Rectal smooth muscle tissue (tissue), 1 donor: ENCODE data around the gene PACSIN3.

Source experiments
- H3K27ac ChIP-seq: one replicate; pipeline ENCODE4 v1.7.0; 2013; ENCODE audit warnings: low read depth, low read length, inconsistent platforms
- H3K27me3 ChIP-seq: one replicate; pipeline ENCODE4 v1.7.0; 2013; ENCODE audit warnings: low read length; ENCODE audit not compliant: control insufficient read depth, insufficient read depth
- H3K36me3 ChIP-seq: one replicate; pipeline ENCODE4 v1.7.0; 2013; ENCODE audit warnings: low read length; ENCODE audit not compliant: control insufficient read depth, insufficient read depth
- H3K4me1 ChIP-seq: one replicate; pipeline ENCODE4 v1.7.0; 2013; ENCODE audit warnings: low read length; ENCODE audit not compliant: control insufficient read depth, insufficient read depth
- H3K4me3 ChIP-seq: one replicate; pipeline ENCODE4 v1.7.0; 2013; ENCODE audit warnings: low read length
- H3K9ac ChIP-seq: one replicate; pipeline ENCODE4 v1.7.0; 2013; ENCODE audit warnings: low read length

The PACSIN3 gene

GRCh38 chr11:47178737-47179654 is 7.2 kb downstream of the PACSIN3 start:
- no peak overlapping the region for H3K4me3 ChIP-seq
- peaks cover 3% of the 10 kb centered on the region for H3K36me3 ChIP-seq

GRCh38 chr11:47178316-47178715 is 7.9 kb downstream of the PACSIN3 start:
- no peaks in the 10 kb centered on the region for H3K27me3 ChIP-seq
- peaks cover 9% of the 10 kb centered on the region for H3K36me3 ChIP-seq
- H3K4me3 ChIP-seq = no peak overlapping the region
- no peak overlapping the region for H3K9ac ChIP-seq
- peak overlapping the region; percentile 96 for H3K27ac ChIP-seq
- H3K4me1 ChIP-seq = peaks cover 19% of the 10 kb centered on the region

More at GRCh38 chr11:47178737-47179654, 7.2 kb downstream of the PACSIN3 start:
- Histone ChIP-seq H3K27ac (no peak overlapping the region), H3K4me1 (peaks cover 20% of the 10 kb centered on the region), H3K9ac (no peak overlapping the region), H3K27me3 (peaks cover under 1% of the 10 kb centered on the region)

DNA sequence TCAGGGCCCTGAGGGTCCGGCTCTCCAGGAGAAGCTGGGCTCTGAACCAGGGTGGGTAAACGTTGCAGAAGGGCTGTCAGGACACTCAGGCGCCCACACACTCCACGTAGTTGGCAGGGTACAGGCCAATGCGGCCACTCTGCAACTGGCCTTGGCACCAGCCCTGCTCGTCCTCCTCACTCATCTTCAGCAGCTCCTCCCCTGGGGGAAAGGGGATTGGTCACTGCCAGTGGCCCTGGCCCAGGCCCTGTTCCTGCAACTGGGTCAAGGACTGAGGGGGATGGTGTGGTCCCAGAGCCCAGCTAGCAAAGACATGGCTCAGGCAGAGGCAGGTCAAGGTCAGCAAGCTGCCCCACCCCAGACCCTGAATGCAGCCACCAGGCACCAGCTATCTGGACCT is 8.4 kb downstream of the PACSIN3 start:
- Histone ChIP-seq H3K27ac (peak overlapping the region; percentile 96), H3K27me3 (no peaks in the 10 kb centered on the region), H3K36me3 (peaks cover 12% of the 10 kb centered on the region), H3K4me3 (peak overlapping the region; percentile 79), H3K4me1 (peaks cover 17% of the 10 kb centered on the region), H3K9ac (peak overlapping the region; percentile 21)

- H3K4me3 ChIP-seq = peak overlapping the region; percentile 79
- H3K4me1 ChIP-seq = peaks cover 19% of the 10 kb centered on the region
- H3K36me3 ChIP-seq = peaks cover 17% of the 10 kb centered on the region
- no peaks in the 10 kb centered on the region for H3K27me3 ChIP-seq
- H3K9ac ChIP-seq = peak overlapping the region; percentile 85
- peak overlapping the region; percentile 96 for H3K27ac ChIP-seq
These were observed 8.9 kb downstream of the PACSIN3 start for GRCh38 chr11:47177229-47177845.

DNA sequence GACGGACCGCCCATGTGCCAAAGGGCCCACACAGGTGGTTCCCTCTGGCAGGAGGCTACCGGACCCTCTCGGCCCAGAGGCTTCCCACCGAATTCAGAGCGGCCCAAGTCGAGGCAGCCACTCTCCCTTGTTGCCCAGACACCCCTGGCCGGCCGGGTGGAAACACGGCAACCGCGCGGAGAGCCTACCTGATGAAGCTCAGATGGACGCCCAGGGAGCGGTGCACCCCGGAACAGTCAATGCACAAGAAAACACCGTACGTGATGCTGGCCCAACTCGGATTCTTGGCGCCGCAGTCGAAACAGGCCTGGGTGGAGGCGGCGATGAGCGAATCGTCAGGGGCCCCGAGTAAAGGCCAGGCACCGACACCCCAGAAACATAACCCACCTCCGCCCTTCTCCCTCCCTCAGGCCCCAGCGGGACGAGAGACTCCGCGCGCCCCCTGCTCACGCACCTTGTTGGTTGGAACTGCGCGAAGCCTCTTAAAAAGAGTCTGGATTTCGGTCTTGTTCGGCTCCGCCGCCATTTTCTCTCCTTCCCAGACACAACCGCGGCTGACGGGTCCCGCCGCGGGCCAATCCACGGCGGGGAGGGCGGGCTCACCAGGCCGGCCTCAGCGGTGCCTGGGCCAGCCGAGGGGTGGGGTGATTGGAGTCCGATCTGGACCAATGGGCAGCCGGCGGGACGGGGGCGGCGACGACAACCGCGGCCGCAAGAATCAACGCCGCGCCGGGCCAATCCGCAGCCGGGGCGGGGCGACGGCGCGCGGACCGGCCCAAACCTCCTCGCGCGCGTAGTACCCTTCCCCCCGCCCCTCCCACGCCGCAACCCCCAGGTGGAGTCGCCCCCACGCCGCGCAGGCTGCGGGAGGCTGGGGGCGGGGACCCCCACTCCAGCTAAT is 9.7 kb downstream of the PACSIN3 start, which contains the start of gene ARFGAP2:
TSS of gene ARFGAP2 (minus strand) at position 552 of the 901 bp plus-strand sequence. CDS start at position 526, 26 bp downstream.
- H3K27me3 ChIP-seq = no peaks in the 10 kb centered on the region
- H3K4me1 ChIP-seq = peaks cover 25% of the 10 kb centered on the region
- H3K4me3 ChIP-seq = peak within 1 kb of the TSS; percentile 93
- H3K36me3 ChIP-seq = peaks cover 22% of the 10 kb centered on the region
- peak within 1 kb of the TSS; percentile 96 for H3K27ac ChIP-seq
- H3K9ac ChIP-seq = peak within 1 kb of the TSS; percentile 85

DNA sequence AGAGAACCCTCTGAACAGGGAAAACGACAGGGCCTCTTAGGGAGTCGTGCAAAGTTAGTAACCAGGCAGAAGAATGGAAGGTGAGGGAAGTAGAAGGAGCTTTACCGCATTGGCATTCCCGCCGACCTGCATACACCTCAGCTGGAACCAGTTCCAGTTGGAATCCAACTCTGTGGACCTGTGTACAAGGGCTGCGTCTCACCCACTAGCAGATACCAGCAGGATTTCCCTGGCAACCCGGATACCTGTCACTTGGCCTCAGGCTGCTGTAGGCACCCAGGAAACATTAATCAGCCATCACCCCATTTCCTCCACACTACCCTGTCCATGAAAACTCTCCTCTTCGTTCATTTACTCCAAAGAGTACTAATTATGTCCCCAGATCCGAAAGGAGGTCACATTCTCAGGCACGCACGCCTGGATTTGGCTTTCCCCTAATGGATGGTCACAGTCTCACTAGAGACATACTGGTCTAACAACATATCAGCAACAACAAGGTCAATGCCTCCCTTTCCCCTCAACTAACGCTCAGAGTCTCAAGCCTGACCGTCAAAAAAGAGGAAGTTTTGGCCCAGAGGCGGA is 10.4 kb downstream of the PACSIN3 start:
- Histone ChIP-seq H3K9ac (peak overlapping the region; percentile 82), H3K27me3 (no peaks in the 10 kb centered on the region), H3K4me1 (peaks cover 27% of the 10 kb centered on the region), H3K4me3 (peak overlapping the region; percentile 93), H3K27ac (peak overlapping the region; percentile 88), H3K36me3 (peaks cover 22% of the 10 kb centered on the region)

DNA sequence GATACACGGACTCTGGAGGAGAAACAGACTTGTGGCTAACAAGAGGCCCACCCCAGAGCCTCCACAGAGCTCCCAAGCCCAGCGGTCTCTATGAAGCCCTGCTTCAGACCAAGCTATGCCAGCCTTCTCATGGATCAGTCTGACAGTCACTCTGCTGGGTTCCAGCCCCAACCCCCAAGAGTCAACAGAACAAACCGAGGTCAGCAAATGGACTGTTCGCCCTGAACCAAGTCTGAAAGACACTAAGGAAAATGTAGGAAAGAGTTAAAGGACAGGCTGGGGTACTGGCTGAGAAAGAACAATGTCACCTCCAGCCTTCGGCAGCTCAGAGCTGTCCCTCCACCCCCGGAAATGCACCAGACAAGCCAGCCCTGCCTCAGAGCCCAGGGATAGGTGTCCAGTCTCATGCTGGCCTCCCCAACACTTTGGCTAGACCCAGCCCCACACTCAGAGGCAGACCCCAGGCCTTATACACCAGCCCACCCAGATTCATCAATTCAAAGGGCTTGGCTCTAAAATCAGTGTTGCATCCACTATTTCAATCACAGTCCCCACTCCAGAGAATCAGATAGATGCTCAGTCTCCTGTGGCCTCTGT is 13.4 kb downstream of the PACSIN3 start:
- no peak overlapping the region for H3K4me3 ChIP-seq

DNA sequence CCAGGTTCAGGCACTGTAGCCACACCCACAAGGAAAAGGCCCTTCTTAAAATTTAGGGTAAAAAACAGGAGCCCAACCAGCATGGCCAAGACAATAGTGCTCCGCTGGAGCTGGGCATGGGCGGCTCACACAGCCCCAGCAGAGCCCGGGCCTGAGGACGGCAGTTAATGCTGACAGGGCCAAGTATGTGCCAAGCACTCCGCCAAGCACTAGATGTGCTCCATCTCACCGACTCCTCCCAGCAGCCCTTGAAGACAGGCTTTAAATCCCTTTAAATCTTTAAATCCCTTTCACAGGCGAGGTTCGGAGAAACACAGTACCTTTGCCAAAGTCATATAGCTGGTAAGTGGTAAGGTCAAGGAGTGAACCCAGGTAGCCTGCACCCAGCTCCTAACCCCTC is 14.4 kb downstream of the PACSIN3 start:
- H3K27ac ChIP-seq = peak overlapping the region; percentile 3
- no peaks in the 10 kb centered on the region for H3K27me3 ChIP-seq
- H3K4me3 ChIP-seq = no peak overlapping the region
- H3K9ac ChIP-seq = no peak overlapping the region
- H3K36me3 ChIP-seq = peaks cover 29% of the 10 kb centered on the region
- peaks cover 21% of the 10 kb centered on the region for H3K4me1 ChIP-seq

More for the DNA sequence above, 13.4 kb downstream of the PACSIN3 start:
- Histone ChIP-seq H3K36me3 (peaks cover 23% of the 10 kb centered on the region), H3K4me1 (peaks cover 26% of the 10 kb centered on the region), H3K27me3 (no peaks in the 10 kb centered on the region), H3K27ac (peak overlapping the region; percentile 3), H3K9ac (no peak overlapping the region)

- H3K9ac ChIP-seq = no peak overlapping the region
- no peaks in the 10 kb centered on the region for H3K27me3 ChIP-seq
- peaks cover 21% of the 10 kb centered on the region for H3K4me1 ChIP-seq
- H3K27ac ChIP-seq = peak overlapping the region; percentile 3
- no peak overlapping the region for H3K4me3 ChIP-seq
- H3K36me3 ChIP-seq = peaks cover 35% of the 10 kb centered on the region
These were observed 15.0 kb downstream of the PACSIN3 start for GRCh38 chr11:47171061-47171838.

DNA sequence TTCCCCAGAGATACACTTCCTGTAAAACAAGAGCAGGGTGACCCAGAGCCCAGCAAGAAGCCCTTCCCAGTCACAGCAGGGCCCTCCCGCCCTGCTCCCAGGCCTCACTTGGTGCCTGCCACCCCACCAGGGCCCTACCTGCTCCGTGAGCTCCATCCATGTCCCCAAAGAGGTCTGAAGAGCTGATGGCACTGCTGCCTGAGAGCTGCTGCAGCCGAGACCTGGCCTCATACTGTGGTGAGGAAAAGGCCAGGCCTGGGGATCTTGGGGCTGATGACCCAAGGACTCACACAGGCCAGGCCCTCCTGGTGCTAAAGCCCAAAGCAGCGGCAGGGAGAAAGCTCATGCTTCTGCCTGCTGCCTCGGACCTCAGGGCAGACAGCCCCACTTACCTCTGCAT is 19.9 kb downstream of the PACSIN3 start:
- peaks cover 26% of the 10 kb centered on the region for H3K36me3 ChIP-seq
- no peaks in the 10 kb centered on the region for H3K4me1 ChIP-seq
- no peak overlapping the region for H3K9ac ChIP-seq
- H3K27ac ChIP-seq = no peak overlapping the region
- no peaks in the 10 kb centered on the region for H3K27me3 ChIP-seq
- no peak overlapping the region for H3K4me3 ChIP-seq
